HepG2 (cell line): ENCODE results near the gene FIZ1. TPM values are rescaled to one million over a fixed set of nuclear protein-coding genes. Genes with fewer than 3 reads are reported as not detected.

Experiments used
- GABPA ChIP-seq, 2 experiments: IDR thresholded peaks; 2 replicates each; pipeline ENCODE4 v1.6.1; 2011 to 2016; ENCODE audit warnings: low read depth in 2 of 2, low read length in 1 of 2, missing biosample characterization in 1 of 2, missing genetic modification characterization in 1 of 2
- GZF1 ChIP-seq: sonication (generic); formaldehyde crosslinking; IDR thresholded peaks from 2 replicates; pipeline ENCODE4 v1.5.1; 2020; ENCODE audit warnings: mild to moderate bottlenecking, missing genetic modification reagents
- HDAC2 ChIP-seq: sonication (generic); formaldehyde crosslinking; IDR thresholded peaks from 2 replicates; pipeline ENCODE4 v1.4.0; 2020; ENCODE audit warnings: missing genetic modification reagents
- PHF20 ChIP-seq: sonication (generic); formaldehyde crosslinking; IDR thresholded peaks from 2 replicates; pipeline ENCODE4 v1.5.0; 2020; ENCODE audit warnings: mild to moderate bottlenecking, missing genetic modification reagents
- SETDB1 ChIP-seq: sonication (generic); formaldehyde crosslinking; IDR thresholded peaks from 2 replicates; pipeline ENCODE4 v1.5.1; 2020; ENCODE audit warnings: missing genetic modification reagents, mild to moderate bottlenecking, borderline replicate concordance
- TFAP4 ChIP-seq: sonication (generic); IDR thresholded peaks from 2 replicates; pipeline ENCODE4 v1.6.1; 2016; ENCODE audit warnings: low read depth, borderline replicate concordance
- TFE3 ChIP-seq: IDR thresholded peaks from 2 replicates; pipeline ENCODE4 v1.6.1; 2016
- ZBTB40 ChIP-seq, 2 experiments: fragments of 450-650 bp in 1 of 2; sonication (generic) in 1 of 2; formaldehyde crosslinking in 1 of 2; IDR thresholded peaks; 2 replicates each; pipeline versions ENCODE4 v1.6.1 to v1.8.0; 2016 to 2022; ENCODE audit warnings: antibody characterized with exemption in 1 of 2, mild to moderate bottlenecking in 1 of 2, missing genetic modification reagents in 1 of 2
- ZBTB49 ChIP-seq: sonication (generic); formaldehyde crosslinking; IDR thresholded peaks from 2 replicates; pipeline ENCODE4 v1.4.0; 2020; ENCODE audit warnings: missing genetic modification reagents, borderline replicate concordance
- ZNF432 ChIP-seq: sonication (generic); formaldehyde crosslinking; IDR thresholded peaks from 2 replicates; pipeline ENCODE4 v1.5.0; 2020; ENCODE audit warnings: missing genetic modification reagents, mild to moderate bottlenecking, borderline replicate concordance
- ZNF780A ChIP-seq: sonication (generic); formaldehyde crosslinking; IDR thresholded peaks from 2 replicates; pipeline ENCODE4 v1.8.0; 2022; ENCODE audit warnings: mild to moderate bottlenecking, missing genetic modification reagents, moderate library complexity
- ZNF879 ChIP-seq: sonication (generic); formaldehyde crosslinking; IDR thresholded peaks from 2 replicates; pipeline ENCODE4 v1.8.1; 2023; ENCODE audit warnings: missing genetic modification reagents
- polyA plus RNA-seq, 8 experiments: library from polyadenylated mRNA; depleted of rRNA in 3 of 8; stranded (reverse) in 7 of 8; unstranded in 1 of 8; fragments of >200 nt; fragmentation: Illumina TruSeq in 4 of 8; extraction: Trizol in 4 of 8; gene quantifications; 2 replicates each; pipeline versions ENCODE4 v1.2.1 to v1.2.3, GENCODE V29; 2011 to 2016; ENCODE audit warnings: low read depth in 4 of 8, missing spikeins in 1 of 8, mixed read lengths in 1 of 8; ENCODE audit not compliant: insufficient read depth in 1 of 8
- total RNA-seq, 5 experiments: library from RNA; depleted of rRNA; stranded (reverse); fragments of >200 nt; fragmentation: Illumina TruSeq; extraction: Trizol; gene quantifications; 2 replicates each; pipeline ENCODE4 v1.2.3, GENCODE V29; 2016; ENCODE audit warnings: low read depth in 1 of 5

The FIZ1 gene
- total and polyA plus RNA-seq, 2 of the 13 experiments (the other 11 are each of a cell fraction or from before 2014, with no cell fraction given): 3.6 to 5.9 TPM

- TF ChIP-seq ZBTB40 (IDR thresholded peaks at IDR 0.05) (no peak), ZBTB40 (CRISPR knock-in tag; IDR thresholded peaks at IDR 0.05) (peak; percentile 65; the same call in 1 of the 2 replicates), PHF20 (CRISPR knock-in tag) (peak; percentile 61; the same call in 1 of the 2 replicates), ZNF879 (0 out of 2 replicates have a peak, but pooled peaks have one; percentile 76), ZNF780A (CRISPR knock-in tag) (no peak), ZBTB49 (CRISPR knock-in tag) (no peak), SETDB1 (no peak), TFAP4 (no peak), GABPA (IDR thresholded peaks at IDR 0.05; ENCODE audit: low read depth, low read length) (no peak), GABPA (CRISPR knock-in tag; IDR thresholded peaks at IDR 0.05; ENCODE audit: low read depth) (peak; percentile 21; the same call in 1 of the 2 replicates), GZF1 (no peak), ZNF432 (CRISPR knock-in tag) (no peak), HDAC2 (CRISPR knock-in tag) (peak; percentile 21; the same call in 1 of the 2 replicates), TFE3 (no peak)
Measured at GRCh38 chr19:55647732-55648584, 48.6 kb upstream of the FIZ1 start, which contains the start of gene CCDC106 (continued).
